PFSK-1 (cell line): ENCODE results near the gene MS4A3.

Experiments used
- FOXP2 ChIP-seq: optimal IDR thresholded peaks from 2 replicates; pipeline ENCODE3; 2011; ENCODE audit warnings: borderline replicate concordance, control low read depth, inconsistent platforms; ENCODE audit not compliant: insufficient read depth; ENCODE audit errors: extremely low read length, extremely low read depth
- POLR2AphosphoS5 ChIP-seq: IDR thresholded peaks from 2 replicates; pipeline ENCODE4 v1.6.1; 2012; ENCODE audit warnings: low read depth, mild to moderate bottlenecking, control low read depth, low read length, moderate library complexity
- SIN3A ChIP-seq: IDR thresholded peaks from 2 replicates; pipeline ENCODE4 v1.6.1; 2012; ENCODE audit warnings: mild to moderate bottlenecking, low read length, moderate library complexity, borderline replicate concordance; ENCODE audit not compliant: insufficient read depth
- TAF1 ChIP-seq: IDR thresholded peaks from 2 replicates; pipeline ENCODE4 v1.6.1; 2012; ENCODE audit warnings: low read length, control low read depth, borderline replicate concordance; ENCODE audit not compliant: insufficient read depth
- TF ChIP-seq, protein P1 (sequence below), 2 experiments: IDR thresholded peaks; 2 replicates each; pipeline versions ENCODE4 v1.6.1 to v1.8.0; 2011 to 2012; ENCODE audit warnings: low read depth in 2 of 2, low read length in 2 of 2, control low read depth in 1 of 2, inconsistent platforms in 1 of 2, mild to moderate bottlenecking in 1 of 2, moderate library complexity in 1 of 2; ENCODE audit not compliant: insufficient read depth in 1 of 2

MS4A3 gene

DNA sequence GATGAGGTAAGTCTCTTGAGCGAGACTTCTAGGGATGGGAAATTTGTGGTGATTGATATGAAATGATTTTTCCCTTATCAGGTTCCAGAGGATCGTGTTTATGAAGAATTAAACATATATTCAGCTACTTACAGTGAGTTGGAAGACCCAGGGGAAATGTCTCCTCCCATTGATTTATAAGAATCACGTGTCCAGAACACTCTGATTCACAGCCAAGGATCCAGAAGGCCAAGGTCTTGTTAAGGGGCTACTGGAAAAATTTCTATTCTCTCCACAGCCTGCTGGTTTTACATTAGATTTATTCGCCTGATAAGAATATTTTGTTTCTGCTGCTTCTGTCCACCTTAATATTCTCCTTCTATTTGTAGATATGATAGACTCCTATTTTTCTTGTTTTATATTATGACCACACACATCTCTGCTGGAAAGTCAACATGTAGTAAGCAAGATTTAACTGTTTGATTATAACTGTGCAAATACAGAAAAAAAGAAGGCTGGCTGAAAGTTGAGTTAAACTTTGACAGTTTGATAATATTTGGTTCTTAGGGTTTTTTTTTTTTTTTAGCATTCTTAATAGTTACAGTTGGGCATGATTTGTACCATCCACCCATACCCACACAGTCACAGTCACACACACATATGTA, 39.1 kb downstream of the MS4A3 start:
- TF ChIP-seq FOXP2 (no peak), TAF1 (no peak), POLR2AphosphoS5 (no peak), SIN3A (no peak)
- TF ChIP-seq, protein P1, sequence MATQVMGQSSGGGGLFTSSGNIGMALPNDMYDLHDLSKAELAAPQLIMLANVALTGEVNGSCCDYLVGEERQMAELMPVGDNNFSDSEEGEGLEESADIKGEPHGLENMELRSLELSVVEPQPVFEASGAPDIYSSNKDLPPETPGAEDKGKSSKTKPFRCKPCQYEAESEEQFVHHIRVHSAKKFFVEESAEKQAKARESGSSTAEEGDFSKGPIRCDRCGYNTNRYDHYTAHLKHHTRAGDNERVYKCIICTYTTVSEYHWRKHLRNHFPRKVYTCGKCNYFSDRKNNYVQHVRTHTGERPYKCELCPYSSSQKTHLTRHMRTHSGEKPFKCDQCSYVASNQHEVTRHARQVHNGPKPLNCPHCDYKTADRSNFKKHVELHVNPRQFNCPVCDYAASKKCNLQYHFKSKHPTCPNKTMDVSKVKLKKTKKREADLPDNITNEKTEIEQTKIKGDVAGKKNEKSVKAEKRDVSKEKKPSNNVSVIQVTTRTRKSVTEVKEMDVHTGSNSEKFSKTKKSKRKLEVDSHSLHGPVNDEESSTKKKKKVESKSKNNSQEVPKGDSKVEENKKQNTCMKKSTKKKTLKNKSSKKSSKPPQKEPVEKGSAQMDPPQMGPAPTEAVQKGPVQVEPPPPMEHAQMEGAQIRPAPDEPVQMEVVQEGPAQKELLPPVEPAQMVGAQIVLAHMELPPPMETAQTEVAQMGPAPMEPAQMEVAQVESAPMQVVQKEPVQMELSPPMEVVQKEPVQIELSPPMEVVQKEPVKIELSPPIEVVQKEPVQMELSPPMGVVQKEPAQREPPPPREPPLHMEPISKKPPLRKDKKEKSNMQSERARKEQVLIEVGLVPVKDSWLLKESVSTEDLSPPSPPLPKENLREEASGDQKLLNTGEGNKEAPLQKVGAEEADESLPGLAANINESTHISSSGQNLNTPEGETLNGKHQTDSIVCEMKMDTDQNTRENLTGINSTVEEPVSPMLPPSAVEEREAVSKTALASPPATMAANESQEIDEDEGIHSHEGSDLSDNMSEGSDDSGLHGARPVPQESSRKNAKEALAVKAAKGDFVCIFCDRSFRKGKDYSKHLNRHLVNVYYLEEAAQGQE (IDR thresholded peaks at IDR 0.05; ENCODE audit: insufficient read depth in 1 of 2, low read depth in 2 of 2, low read length in 2 of 2), result no peak

- no peak for TF ChIP-seq POLR2AphosphoS5
- TF ChIP-seq FOXP2, result no peak
- TF ChIP-seq, protein P1 (IDR thresholded peaks at IDR 0.05; ENCODE audit: insufficient read depth in 1 of 2, low read depth in 2 of 2, low read length in 2 of 2), result no peak
- TF ChIP-seq SIN3A, result no peak
- no peak for TF ChIP-seq TAF1
Measured at GRCh38 chr11:60097189-60097588, 40.7 kb downstream of the MS4A3 start.

DNA sequence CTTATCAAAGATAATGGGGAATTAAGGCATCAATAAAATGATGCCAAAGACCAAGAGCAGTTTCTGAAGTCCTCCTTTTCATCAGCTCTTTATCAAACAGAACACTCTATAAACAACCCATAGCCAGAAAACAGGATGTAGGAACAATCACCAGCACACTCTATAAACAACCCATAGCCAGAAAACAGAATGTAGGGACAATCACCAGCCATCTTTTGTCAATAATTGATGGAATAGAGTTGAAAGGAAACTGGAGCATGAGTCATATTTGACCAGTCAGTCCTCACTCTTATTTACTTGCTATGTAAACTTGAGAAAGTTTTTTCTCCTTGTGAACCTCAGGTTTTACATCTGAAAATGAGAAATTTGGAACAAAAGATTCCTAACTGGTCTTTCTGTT, 42.0 kb downstream of the MS4A3 start:
- TF ChIP-seq FOXP2 (no peak), TAF1 (no peak), SIN3A (no peak), POLR2AphosphoS5 (no peak)
- TF ChIP-seq, protein P1 (IDR thresholded peaks at IDR 0.05; ENCODE audit: insufficient read depth in 1 of 2, low read depth in 2 of 2, low read length in 2 of 2), result no peak

- no peak for TF ChIP-seq POLR2AphosphoS5
- no peak for TF ChIP-seq TAF1
Measured at GRCh38 chr11:60100516-60100915, 44.1 kb downstream of the MS4A3 start.

DNA sequence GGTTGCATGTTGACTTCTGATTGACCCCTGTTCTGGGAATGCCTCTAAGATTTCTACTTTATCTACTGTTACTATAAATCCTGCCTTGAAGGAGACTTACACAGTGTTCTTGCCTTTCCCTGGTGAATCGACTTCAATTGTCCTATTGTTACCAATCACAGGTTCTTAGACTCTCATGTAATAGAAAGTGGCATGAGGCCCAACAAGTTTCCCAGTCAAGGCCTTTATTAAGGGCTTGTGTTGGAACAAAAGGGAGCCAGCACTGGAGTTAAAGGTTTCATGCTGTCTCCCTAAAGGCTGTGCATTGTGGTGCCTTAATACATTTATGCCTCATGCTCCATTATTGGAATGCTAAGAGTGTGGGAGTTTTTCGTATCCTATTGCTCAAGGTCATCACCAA, 55.3 kb downstream of the MS4A3 start:
- TF ChIP-seq FOXP2, result no peak
- no peak for TF ChIP-seq TAF1
- TF ChIP-seq POLR2AphosphoS5, result no peak
- no peak for TF ChIP-seq SIN3A
- TF ChIP-seq, protein P1 (IDR thresholded peaks at IDR 0.05; ENCODE audit: insufficient read depth in 1 of 2, low read depth in 2 of 2, low read length in 2 of 2), result no peak
